NCI-H2196 treated with DMSO at 0.1 percent for 48 hours (cell line): ENCODE results near the gene NARF.
"Not testable (repeated sequence)": the region's sequence is repeated elsewhere in the genome, so short reads cannot be mapped to it uniquely, and the experiment has no call there.

ENCODE experiments used
- DNase-seq: peaks from one replicate; lab custom pipeline; 2025; ENCODE audit not compliant: unreplicated experiment; lab: John Stamatoyannopoulos, UW

NARF gene

GRCh38 chr17:82458179-82458884, at the start of gene NARF:
Gene NARF (plus strand): TSS chr17:82458741. CDS start chr17:82458804, 63 bp downstream.
- peak; percentile 100 for DNase-seq

- no peak for DNase-seq
Observed at GRCh38 chr17:82408938-82409318, 49.6 kb upstream of the NARF start.

- no peak for DNase-seq
Observed at GRCh38 chr17:82410014-82410716, 48.4 kb upstream of the NARF start.

GRCh38 chr17:82411396-82412053, 47.0 kb upstream of the NARF start:
- no peak for DNase-seq

GRCh38 chr17:82412081-82412480, 46.5 kb upstream of the NARF start:
- not testable (repeated sequence) for DNase-seq

- peak; percentile 73 for DNase-seq
Observed at GRCh38 chr17:82412535-82413520, 45.7 kb upstream of the NARF start.

- peak; percentile 51 for DNase-seq
Observed at GRCh38 chr17:82414548-82415281, 43.8 kb upstream of the NARF start.

- DNase-seq = no peak
Observed at GRCh38 chr17:82415336-82415735, 43.2 kb upstream of the NARF start.

GRCh38 chr17:82415786-82416185, 42.8 kb upstream of the NARF start:
- no peak for DNase-seq

- no peak for DNase-seq
Observed at GRCh38 chr17:82416264-82416663, 42.3 kb upstream of the NARF start.

- DNase-seq = no peak
Observed at GRCh38 chr17:82416771-82417170, 41.8 kb upstream of the NARF start.

GRCh38 chr17:82418001-82418986, 40.2 kb upstream of the NARF start, which contains the start of the genes HEXD and OGFOD3:
Gene HEXD (plus strand): TSS chr17:82418347. CDS start chr17:82419800, 1,453 bp downstream.
Gene OGFOD3 (minus strand): TSS chr17:82418586. CDS start chr17:82418485, 101 bp downstream.
- peak; percentile 90 for DNase-seq

- DNase-seq = no peak
Observed at GRCh38 chr17:82419540-82419939, 39.0 kb upstream of the NARF start.

- DNase-seq = no peak
Observed at GRCh38 chr17:82424001-82424862, 34.3 kb upstream of the NARF start.

GRCh38 chr17:82424863-82425159, 33.7 kb upstream of the NARF start:
- DNase-seq = no peak

GRCh38 chr17:82428546-82428945, 30.0 kb upstream of the NARF start:
- no peak for DNase-seq

- no peak for DNase-seq
Observed at GRCh38 chr17:82429824-82430223, 28.7 kb upstream of the NARF start.

- DNase-seq = no peak
Observed at GRCh38 chr17:82432017-82432416, 26.5 kb upstream of the NARF start.
